ENCODE results near the gene NEURL1.

The NEURL1 gene

DNA sequence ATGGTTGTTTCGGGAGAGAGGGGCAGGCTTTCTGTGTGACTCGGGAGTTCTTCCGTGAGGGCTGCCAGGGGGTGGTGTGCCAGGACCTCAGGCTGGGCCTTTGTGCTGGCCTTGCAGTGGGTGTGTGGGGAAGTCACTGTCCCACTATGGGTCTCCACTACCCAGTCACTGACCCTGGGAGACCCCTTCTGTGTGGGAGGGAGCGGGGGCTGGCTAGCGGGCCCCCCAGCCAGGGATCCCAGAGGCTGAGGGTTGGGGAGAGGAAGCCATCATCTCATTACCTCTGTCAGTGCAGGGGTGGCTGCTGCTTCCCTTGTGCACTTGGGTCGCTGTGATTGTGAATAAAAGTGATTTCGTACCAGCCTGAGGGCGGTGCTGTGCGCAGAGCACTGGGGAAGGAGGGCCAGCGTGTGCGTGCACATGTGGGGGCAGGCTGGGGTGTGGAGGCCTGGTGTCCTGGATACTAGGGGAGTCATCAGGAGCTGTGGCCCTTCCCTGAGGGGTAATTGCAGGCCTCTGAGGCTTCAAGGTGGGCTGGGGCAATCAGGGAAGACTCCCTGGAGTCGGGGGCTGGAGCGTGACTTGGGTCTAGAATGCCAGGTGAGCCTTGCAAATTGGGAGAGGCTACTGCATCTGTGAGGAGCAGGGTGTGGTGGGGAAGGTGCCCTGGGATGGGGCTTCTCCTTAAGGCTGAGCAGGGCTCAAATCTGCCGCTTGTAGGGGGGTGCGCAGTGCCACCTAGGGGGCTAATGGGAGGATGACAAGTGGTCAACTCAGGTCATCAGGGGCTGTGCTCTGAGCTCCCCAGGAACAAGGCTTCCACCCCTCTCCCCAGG, 98.9 kb downstream of the NEURL1 start:
- Histone ChIP-seq H2AFZ (no peak overlapping the region), H3K36me3 (ENCODE audit: control insufficient read depth, insufficient read depth, low read length) (no peaks in the 10 kb centered on the region), H3K27me3 (ENCODE audit: control insufficient read depth, insufficient read depth, low read length) (no peaks in the 10 kb centered on the region), H3K9me3 (ENCODE audit: control insufficient read depth, low read length) (no peaks in the 10 kb centered on the region), H3K4me2 (ENCODE audit: low read length) (no peak overlapping the region), H3K27ac (no peak overlapping the region), H3K4me1 (no peaks in the 10 kb centered on the region), H3K4me3 (ENCODE audit: low read depth, low read length) (no peak overlapping the region), H3K9ac (no peak overlapping the region), H3K79me2 (no peaks in the 10 kb centered on the region)
- TF ChIP-seq, protein P1, sequence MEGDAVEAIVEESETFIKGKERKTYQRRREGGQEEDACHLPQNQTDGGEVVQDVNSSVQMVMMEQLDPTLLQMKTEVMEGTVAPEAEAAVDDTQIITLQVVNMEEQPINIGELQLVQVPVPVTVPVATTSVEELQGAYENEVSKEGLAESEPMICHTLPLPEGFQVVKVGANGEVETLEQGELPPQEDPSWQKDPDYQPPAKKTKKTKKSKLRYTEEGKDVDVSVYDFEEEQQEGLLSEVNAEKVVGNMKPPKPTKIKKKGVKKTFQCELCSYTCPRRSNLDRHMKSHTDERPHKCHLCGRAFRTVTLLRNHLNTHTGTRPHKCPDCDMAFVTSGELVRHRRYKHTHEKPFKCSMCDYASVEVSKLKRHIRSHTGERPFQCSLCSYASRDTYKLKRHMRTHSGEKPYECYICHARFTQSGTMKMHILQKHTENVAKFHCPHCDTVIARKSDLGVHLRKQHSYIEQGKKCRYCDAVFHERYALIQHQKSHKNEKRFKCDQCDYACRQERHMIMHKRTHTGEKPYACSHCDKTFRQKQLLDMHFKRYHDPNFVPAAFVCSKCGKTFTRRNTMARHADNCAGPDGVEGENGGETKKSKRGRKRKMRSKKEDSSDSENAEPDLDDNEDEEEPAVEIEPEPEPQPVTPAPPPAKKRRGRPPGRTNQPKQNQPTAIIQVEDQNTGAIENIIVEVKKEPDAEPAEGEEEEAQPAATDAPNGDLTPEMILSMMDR (IDR thresholded peaks at IDR 0.05) = peak; percentile 77

DNA sequence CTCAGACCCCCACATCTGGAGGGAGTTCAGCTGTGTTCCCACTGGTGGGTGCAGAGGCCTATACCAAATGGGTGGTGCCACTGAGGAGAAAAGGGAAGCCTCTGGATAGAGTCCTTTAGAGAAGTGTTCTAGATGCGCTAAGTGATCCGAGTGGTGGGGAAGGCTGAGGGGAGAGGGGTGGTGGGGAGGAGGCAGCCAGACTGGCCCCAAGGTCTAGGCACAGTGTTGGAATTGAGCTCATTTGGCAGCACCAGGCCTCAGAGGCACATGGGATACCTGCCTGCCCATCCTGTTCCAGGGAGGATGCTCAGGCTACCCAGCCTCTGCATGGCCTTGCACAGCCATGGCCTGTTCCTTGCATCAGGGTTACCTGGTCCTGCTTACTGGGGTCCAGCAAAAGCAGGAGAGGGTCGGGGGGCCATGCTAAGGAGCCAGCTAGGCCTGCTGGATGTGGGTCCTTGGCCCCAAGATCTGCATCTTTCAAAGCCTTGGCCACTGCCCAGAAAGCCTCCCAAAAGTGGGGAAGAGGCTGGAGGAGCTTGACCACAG, 99.6 kb downstream of the NEURL1 start:
- H3K4me3 ChIP-seq (ENCODE audit: low read depth, low read length) = no peak overlapping the region
- no peaks in the 10 kb centered on the region for H3K9me3 ChIP-seq (ENCODE audit: control insufficient read depth, low read length)
- H3K36me3 ChIP-seq (ENCODE audit: control insufficient read depth, insufficient read depth, low read length) = no peaks in the 10 kb centered on the region
- H3K4me2 ChIP-seq (ENCODE audit: low read length) = no peak overlapping the region
- no peak overlapping the region for H2AFZ ChIP-seq
- TF ChIP-seq, protein P1 (IDR thresholded peaks at IDR 0.05) = no peak
- no peaks in the 10 kb centered on the region for H3K27me3 ChIP-seq (ENCODE audit: control insufficient read depth, insufficient read depth, low read length)
- H3K79me2 ChIP-seq = no peaks in the 10 kb centered on the region
- H3K27ac ChIP-seq = no peak overlapping the region
- H3K9ac ChIP-seq = no peak overlapping the region
- H3K4me1 ChIP-seq = no peaks in the 10 kb centered on the region

DNA sequence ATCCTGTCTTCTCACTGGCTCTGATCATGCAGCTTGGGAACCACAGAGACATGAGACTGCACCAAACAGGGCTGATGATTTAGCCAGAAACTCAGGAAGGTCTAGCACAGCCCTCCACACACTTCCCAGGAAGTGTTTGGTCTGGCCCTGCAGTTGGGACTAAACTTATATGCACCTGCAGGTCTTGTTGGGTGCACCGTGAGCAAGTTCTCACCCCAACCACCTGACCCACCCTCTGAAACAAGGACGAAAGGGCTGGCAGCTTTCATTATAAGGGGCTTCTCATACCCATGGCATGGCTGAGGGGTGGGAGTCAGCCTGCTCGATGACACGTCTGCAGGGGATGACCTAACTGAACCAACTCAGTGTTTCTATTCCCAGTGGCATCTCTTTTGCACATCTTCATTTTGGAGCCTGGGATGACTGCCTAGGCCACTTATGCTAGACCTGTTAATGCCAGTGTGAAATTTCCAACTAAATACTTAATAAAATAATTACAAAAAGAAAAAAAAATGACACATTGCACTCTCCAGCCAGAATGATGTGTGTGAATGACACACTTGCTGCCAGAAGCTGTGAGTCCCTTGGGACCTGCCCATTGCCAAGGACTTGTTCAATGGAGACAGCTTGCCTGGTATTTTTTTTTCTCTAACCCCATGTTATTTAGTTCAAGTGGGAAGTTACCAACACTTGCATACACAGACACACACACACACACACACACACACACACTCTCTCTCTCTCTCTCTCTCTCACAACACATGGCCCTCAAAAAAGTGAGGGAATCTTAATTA, 102.6 kb downstream of the NEURL1 start:
- Histone ChIP-seq H2AFZ (no peak overlapping the region), H3K4me3 (ENCODE audit: low read depth, low read length) (no peak overlapping the region), H3K27ac (no peak overlapping the region), H3K9me3 (ENCODE audit: control insufficient read depth, low read length) (no peaks in the 10 kb centered on the region), H3K4me1 (no peaks in the 10 kb centered on the region), H3K9ac (no peak overlapping the region), H3K79me2 (no peaks in the 10 kb centered on the region), H3K27me3 (ENCODE audit: control insufficient read depth, insufficient read depth, low read length) (no peaks in the 10 kb centered on the region), H3K36me3 (ENCODE audit: control insufficient read depth, insufficient read depth, low read length) (no peaks in the 10 kb centered on the region), H3K4me2 (ENCODE audit: low read length) (no peak overlapping the region)
- TF ChIP-seq, protein P1 (IDR thresholded peaks at IDR 0.05) = no peak

DNA sequence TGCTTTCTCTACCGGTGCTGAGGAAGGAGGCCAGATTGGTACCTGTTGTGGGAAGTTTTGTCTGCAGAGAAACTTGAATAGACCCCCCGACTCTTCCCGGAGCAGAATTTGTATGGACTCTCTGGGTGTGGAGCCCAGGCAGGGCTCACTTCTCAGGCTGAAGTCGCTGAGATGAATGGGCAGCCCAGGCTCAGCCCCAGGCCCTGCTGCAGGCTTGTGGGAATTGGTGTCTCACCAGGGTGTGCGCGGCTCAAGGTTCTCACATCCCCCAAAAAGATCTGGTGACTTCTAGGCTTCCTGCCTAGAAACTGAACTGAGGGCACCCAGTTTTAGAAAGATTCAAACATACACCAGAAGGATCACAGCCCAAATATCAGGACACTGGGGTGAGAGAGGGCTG, 103.5 kb downstream of the NEURL1 start:
- no peaks in the 10 kb centered on the region for H3K9me3 ChIP-seq (ENCODE audit: control insufficient read depth, low read length)
- no peak overlapping the region for H3K4me3 ChIP-seq (ENCODE audit: low read depth, low read length)
- no peak overlapping the region for H3K4me2 ChIP-seq (ENCODE audit: low read length)
- H3K27ac ChIP-seq = no peak overlapping the region
- H3K4me1 ChIP-seq = no peaks in the 10 kb centered on the region
- no peak overlapping the region for H3K9ac ChIP-seq
- no peaks in the 10 kb centered on the region for H3K36me3 ChIP-seq (ENCODE audit: control insufficient read depth, insufficient read depth, low read length)
- H2AFZ ChIP-seq = no peak overlapping the region
- H3K79me2 ChIP-seq = no peaks in the 10 kb centered on the region
- TF ChIP-seq, protein P1 (IDR thresholded peaks at IDR 0.05) = no peak
- H3K27me3 ChIP-seq (ENCODE audit: control insufficient read depth, insufficient read depth, low read length) = no peaks in the 10 kb centered on the region

Data from parathyroid adenoma (tissue), 2 donors.